Measurements from ENCODE around the gene DST.
"Not testable (repeated sequence)": the region's sequence is repeated elsewhere in the genome, so short reads cannot be mapped to it uniquely, and the experiment has no call there.

Gene DST

GRCh38 chr6:56517155-56517745, 125.4 kb downstream of the DST start:
- no peak for DNase-seq (ENCODE audit: low read depth, low spot score)

- DNase-seq (ENCODE audit: low read depth, low spot score) = no peak
Measured at GRCh38 chr6:56516003-56516402, 126.7 kb downstream of the DST start.

- no peak for DNase-seq (ENCODE audit: low read depth, low spot score)
Measured at GRCh38 chr6:56515081-56515905, 127.4 kb downstream of the DST start.

GRCh38 chr6:56514395-56514794, 128.3 kb downstream of the DST start:
- DNase-seq (ENCODE audit: low read depth, low spot score) = no peak

- no peak for DNase-seq (ENCODE audit: low read depth, low spot score)
Measured at GRCh38 chr6:56513631-56514030, 129.1 kb downstream of the DST start.

- DNase-seq (ENCODE audit: low read depth, low spot score) = no peak
Measured at GRCh38 chr6:56511591-56511990, 131.1 kb downstream of the DST start.

GRCh38 chr6:56510984-56511531, 131.6 kb downstream of the DST start:
- DNase-seq (ENCODE audit: low read depth, low spot score) = no peak

- DNase-seq (ENCODE audit: low read depth, low spot score) = no peak
Measured at GRCh38 chr6:56509031-56509430, 133.7 kb downstream of the DST start.

GRCh38 chr6:56507517-56507916, 135.2 kb downstream of the DST start:
- DNase-seq (ENCODE audit: low read depth, low spot score) = no peak

GRCh38 chr6:56505512-56506260, 137.0 kb downstream of the DST start:
- DNase-seq (ENCODE audit: low read depth, low spot score) = no peak

- DNase-seq (ENCODE audit: low read depth, low spot score) = no peak
Measured at GRCh38 chr6:56501993-56502392, 140.7 kb downstream of the DST start.

- DNase-seq (ENCODE audit: low read depth, low spot score) = no peak
Measured at GRCh38 chr6:56499095-56499494, 143.6 kb downstream of the DST start.

- DNase-seq (ENCODE audit: low read depth, low spot score) = no peak
Measured at GRCh38 chr6:56497691-56498090, 145.0 kb downstream of the DST start.

- no peak for DNase-seq (ENCODE audit: low read depth, low spot score)
Measured at GRCh38 chr6:56497240-56497639, 145.4 kb downstream of the DST start.

GRCh38 chr6:56496650-56497049, 146.0 kb downstream of the DST start:
- DNase-seq (ENCODE audit: low read depth, low spot score) = not testable (repeated sequence)

- DNase-seq (ENCODE audit: low read depth, low spot score) = no peak
Measured at GRCh38 chr6:56495654-56496053, 147.0 kb downstream of the DST start.

- DNase-seq (ENCODE audit: low read depth, low spot score) = no peak
Measured at GRCh38 chr6:56491606-56492328, 150.9 kb downstream of the DST start.

- DNase-seq (ENCODE audit: low read depth, low spot score) = no peak
Measured at GRCh38 chr6:56490993-56491392, 151.7 kb downstream of the DST start.

GRCh38 chr6:56489559-56489958, 153.1 kb downstream of the DST start:
- DNase-seq (ENCODE audit: low read depth, low spot score) = no peak

- no peak for DNase-seq (ENCODE audit: low read depth, low spot score)
Measured at GRCh38 chr6:56488281-56488680, 154.4 kb downstream of the DST start.

- no peak for DNase-seq (ENCODE audit: low read depth, low spot score)
Measured at GRCh38 chr6:56486681-56487080, 156.0 kb downstream of the DST start.

- no peak for DNase-seq (ENCODE audit: low read depth, low spot score)
Measured at GRCh38 chr6:56484669-56485068, 158.0 kb downstream of the DST start.

Data from ELF-1 (cell line).